ENCODE results near the gene HSD11B2. TPM values are rescaled to one million over a fixed set of nuclear protein-coding genes. Genes with fewer than 3 reads are reported as not detected.
A peak's percentile ranks its signal among the peaks of the same experiment; 100 is the strongest.

Gene HSD11B2
- total and polyA plus RNA-seq, 8 donors, result 0.89 to 837 (median 2.9) TPM; not detected in 1

GRCh38 chr16:67389911-67390815, 40.8 kb upstream of the HSD11B2 start:
- no peak for TF ChIP-seq POLR2A (IDR thresholded peaks at IDR 0.05)
- no peak for TF ChIP-seq CTCF (IDR thresholded peaks at IDR 0.05)
- no peak for TF ChIP-seq POLR2AphosphoS5 (IDR thresholded peaks at IDR 0.05)
- no peak for TF ChIP-seq EP300 (IDR thresholded peaks at IDR 0.05)
- Histone ChIP-seq H3K4me3 (no peak overlapping the region), H3K9me3 (no peaks in the 10 kb centered on the region), H3K36me3 (no peaks in the 10 kb centered on the region), H3K27ac (no peak overlapping the region), H3K27me3 (peaks cover 0 to 32% (median 0%) of the 10 kb centered on the region in 3 donors), H3K4me1 (peaks cover 19 to 57% (median 43%) of the 10 kb centered on the region in 4 donors)
- WGBS, 5 donors, result 75 to 89% (median 82%) methylated on average over 24 to 27 of the region's 27 CpGs
- intact Hi-C loops (cut with DNase I; ENCODE audit: low total_unique reads), result no loop called here
- peak in 1 of 2 donors; percentile 31 for DNase-seq

GRCh38 chr16:67390816-67391423, 40.0 kb upstream of the HSD11B2 start:
- intact Hi-C loops (cut with DNase I; ENCODE audit: low total_unique reads), result no loop called here

GRCh38 chr16:67391424-67392300, 39.3 kb upstream of the HSD11B2 start:
- Histone ChIP-seq H3K4me3 (peak overlapping the region in 1 of 4 donors; percentile 40), H3K27ac (peak overlapping the region in 1 of 5 donors; percentile 12), H3K4me1 (peaks cover 34 to 72% (median 58%) of the 10 kb centered on the region in 4 donors), H3K27me3 (peaks cover 0 to 43% (median 0%) of the 10 kb centered on the region in 3 donors), H3K36me3 (no peaks in the 10 kb centered on the region), H3K9me3 (no peaks in the 10 kb centered on the region)
- intact Hi-C loops (cut with DNase I; ENCODE audit: low total_unique reads), result no loop called here
- 54 to 58% (median 54%) methylated on average over 10 to 15 of the region's 15 CpGs for WGBS, 5 donors
- TF ChIP-seq POLR2AphosphoS5 (IDR thresholded peaks at IDR 0.05), result no peak
- DNase-seq, result peak in 1 of 2 donors; percentile 78

More at GRCh38 chr16:67390816-67391423, 40.0 kb upstream of the HSD11B2 start:
- Histone ChIP-seq H3K4me1 (peaks cover 27 to 65% (median 50%) of the 10 kb centered on the region in 4 donors), H3K9me3 (no peaks in the 10 kb centered on the region), H3K27ac (peak overlapping the region in 1 of 5 donors; percentile 12), H3K36me3 (no peaks in the 10 kb centered on the region), H3K4me3 (no peak overlapping the region), H3K27me3 (peaks cover 0 to 38% (median 0%) of the 10 kb centered on the region in 3 donors)
- 78 to 94% (median 90%) methylated on average over 8 to 11 of the region's 11 CpGs for WGBS, 5 donors
- no peak for DNase-seq
- TF ChIP-seq POLR2AphosphoS5 (IDR thresholded peaks at IDR 0.05) (no peak), CTCF (IDR thresholded peaks at IDR 0.05) (no peak), EP300 (IDR thresholded peaks at IDR 0.05) (no peak), POLR2A (IDR thresholded peaks at IDR 0.05) (no peak)

GRCh38 chr16:67392301-67393059, 38.4 kb upstream of the HSD11B2 start:
- peak in 1 of 2 donors; percentile 19 for DNase-seq

More at GRCh38 chr16:67392301-67393059, 38.4 kb upstream of the HSD11B2 start:
- intact Hi-C loops (cut with DNase I; ENCODE audit: low total_unique reads), result no loop called here
- Histone ChIP-seq H3K27ac (peak overlapping the region; percentile 15 to 71 (median 45)), H3K4me3 (peak overlapping the region; percentile 33 to 46 (median 40)), H3K9me3 (no peaks in the 10 kb centered on the region), H3K4me1 (peaks cover 35 to 81% (median 66%) of the 10 kb centered on the region in 4 donors), H3K36me3 (no peaks in the 10 kb centered on the region), H3K27me3 (peaks cover 0 to 43% (median 0%) of the 10 kb centered on the region in 3 donors)
- TF ChIP-seq CTCF (IDR thresholded peaks at IDR 0.05) (no peak), POLR2AphosphoS5 (IDR thresholded peaks at IDR 0.05) (no peak), POLR2A (IDR thresholded peaks at IDR 0.05) (no peak), EP300 (IDR thresholded peaks at IDR 0.05) (no peak)
- WGBS, 5 donors, result 62 to 71% (median 67%) methylated on average over 17 to 18 of the region's 18 CpGs
